Measurements from ENCODE around the gene P2RX4.

GRCh38 chr12:121238086-121238485 lies 28.2 kb downstream of the P2RX4 start:
- TF ChIP-seq, protein P1, sequence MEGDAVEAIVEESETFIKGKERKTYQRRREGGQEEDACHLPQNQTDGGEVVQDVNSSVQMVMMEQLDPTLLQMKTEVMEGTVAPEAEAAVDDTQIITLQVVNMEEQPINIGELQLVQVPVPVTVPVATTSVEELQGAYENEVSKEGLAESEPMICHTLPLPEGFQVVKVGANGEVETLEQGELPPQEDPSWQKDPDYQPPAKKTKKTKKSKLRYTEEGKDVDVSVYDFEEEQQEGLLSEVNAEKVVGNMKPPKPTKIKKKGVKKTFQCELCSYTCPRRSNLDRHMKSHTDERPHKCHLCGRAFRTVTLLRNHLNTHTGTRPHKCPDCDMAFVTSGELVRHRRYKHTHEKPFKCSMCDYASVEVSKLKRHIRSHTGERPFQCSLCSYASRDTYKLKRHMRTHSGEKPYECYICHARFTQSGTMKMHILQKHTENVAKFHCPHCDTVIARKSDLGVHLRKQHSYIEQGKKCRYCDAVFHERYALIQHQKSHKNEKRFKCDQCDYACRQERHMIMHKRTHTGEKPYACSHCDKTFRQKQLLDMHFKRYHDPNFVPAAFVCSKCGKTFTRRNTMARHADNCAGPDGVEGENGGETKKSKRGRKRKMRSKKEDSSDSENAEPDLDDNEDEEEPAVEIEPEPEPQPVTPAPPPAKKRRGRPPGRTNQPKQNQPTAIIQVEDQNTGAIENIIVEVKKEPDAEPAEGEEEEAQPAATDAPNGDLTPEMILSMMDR (IDR thresholded peaks at IDR 0.05; ENCODE audit: insufficient read depth, low read length, poor library complexity, severe bottlenecking): no peak
- no peak for TF ChIP-seq EZH2phosphoT487 (conservative IDR thresholded peaks at IDR 0.05; ENCODE audit: low read length)
